LNCAP (cell line): ENCODE measurements around the gene CNTN6.

Source experiments
- TF ChIP-seq, protein P1 (sequence below): fragments of 450-650 bp; IDR thresholded peaks from 2 replicates; pipeline ENCODE4 v1.5.1; 2017; ENCODE audit warnings: mild to moderate bottlenecking

Gene CNTN6

DNA sequence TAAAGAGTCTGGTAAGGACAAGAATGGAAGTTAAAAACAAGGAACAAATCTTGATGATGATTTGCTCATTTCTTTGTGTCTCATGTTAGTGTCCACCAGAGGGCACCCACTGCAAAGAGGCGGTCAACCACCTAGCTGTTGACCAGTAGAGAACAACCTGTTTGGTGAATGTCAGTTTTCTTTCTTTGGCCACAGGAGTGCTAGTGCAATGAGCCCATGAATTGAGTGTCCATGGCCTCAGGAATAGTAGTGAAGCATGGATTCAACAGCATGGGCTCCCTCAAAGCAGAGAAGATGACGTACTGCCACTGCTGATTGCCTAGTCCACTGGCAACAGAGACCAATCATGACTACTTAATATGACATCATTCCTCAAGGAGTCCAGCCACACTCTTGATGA is 10.7 kb upstream of the CNTN6 start:
- TF ChIP-seq, protein P1, sequence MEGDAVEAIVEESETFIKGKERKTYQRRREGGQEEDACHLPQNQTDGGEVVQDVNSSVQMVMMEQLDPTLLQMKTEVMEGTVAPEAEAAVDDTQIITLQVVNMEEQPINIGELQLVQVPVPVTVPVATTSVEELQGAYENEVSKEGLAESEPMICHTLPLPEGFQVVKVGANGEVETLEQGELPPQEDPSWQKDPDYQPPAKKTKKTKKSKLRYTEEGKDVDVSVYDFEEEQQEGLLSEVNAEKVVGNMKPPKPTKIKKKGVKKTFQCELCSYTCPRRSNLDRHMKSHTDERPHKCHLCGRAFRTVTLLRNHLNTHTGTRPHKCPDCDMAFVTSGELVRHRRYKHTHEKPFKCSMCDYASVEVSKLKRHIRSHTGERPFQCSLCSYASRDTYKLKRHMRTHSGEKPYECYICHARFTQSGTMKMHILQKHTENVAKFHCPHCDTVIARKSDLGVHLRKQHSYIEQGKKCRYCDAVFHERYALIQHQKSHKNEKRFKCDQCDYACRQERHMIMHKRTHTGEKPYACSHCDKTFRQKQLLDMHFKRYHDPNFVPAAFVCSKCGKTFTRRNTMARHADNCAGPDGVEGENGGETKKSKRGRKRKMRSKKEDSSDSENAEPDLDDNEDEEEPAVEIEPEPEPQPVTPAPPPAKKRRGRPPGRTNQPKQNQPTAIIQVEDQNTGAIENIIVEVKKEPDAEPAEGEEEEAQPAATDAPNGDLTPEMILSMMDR: peak; percentile 65

DNA sequence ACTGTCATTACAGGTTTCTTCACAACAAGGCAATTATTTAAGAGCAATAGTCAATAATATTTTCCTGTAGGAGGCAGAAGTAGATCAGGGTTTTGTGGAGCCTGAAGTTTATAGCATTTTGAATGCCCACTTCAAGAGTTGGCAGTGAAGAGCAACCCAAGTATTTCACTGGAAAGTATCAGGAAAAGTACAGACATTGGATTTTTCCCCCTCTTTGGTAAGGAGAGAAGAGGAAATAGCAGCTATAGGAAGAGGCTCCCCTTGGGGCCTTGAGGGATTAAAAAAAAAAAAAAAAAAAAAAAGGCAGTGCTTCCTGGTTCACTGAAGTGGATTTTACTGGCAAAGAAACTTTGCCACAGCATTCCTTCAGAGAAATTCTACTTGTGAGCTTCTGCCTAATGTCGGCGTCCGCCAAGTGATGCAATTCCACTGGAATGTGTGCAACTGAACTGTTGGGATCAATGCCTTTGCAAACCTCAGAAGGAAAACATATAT is 5.7 kb upstream of the CNTN6 start:
- TF ChIP-seq, protein P1: 0 out of 2 replicates have a peak, but pooled peaks have one; percentile 10

DNA sequence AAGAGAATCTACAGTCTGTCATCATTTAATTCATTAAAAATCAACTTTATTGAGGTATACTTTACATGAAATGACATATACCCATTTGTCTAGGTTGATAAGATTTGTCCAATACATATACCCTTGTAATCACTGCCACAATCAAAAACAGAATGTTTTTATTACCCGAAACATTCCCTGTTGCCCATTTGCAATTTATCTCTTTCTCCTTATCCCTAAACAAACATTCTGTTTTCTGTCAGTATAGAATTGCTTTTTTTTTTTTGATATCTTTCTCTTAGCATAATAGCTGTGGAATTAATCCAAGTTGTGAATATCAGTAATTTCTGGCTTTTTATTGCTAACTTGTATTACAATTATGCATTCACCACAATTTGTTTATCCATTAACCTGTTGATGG is 4.3 kb upstream of the CNTN6 start:
- TF ChIP-seq, protein P1: no peak

DNA sequence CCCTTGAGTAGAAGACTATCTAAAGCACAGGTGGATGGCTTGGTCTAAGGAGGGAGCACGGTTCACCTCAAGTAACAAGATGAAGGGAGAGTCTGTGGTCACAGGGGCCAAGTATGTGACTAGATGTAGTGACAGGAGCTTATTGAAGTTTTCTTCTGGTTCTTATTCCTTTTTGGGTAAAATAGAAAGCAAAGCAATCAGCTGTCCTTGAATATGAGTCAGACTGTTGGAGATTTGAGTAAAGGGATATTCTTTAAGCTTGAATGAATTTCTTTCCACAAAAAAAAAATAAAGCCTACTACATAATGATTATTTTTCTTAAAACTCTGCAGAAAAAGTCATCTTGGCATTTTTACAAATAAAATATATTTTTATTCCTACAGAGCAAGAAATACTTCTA is 1.5 kb upstream of the CNTN6 start:
- TF ChIP-seq, protein P1: no peak

DNA sequence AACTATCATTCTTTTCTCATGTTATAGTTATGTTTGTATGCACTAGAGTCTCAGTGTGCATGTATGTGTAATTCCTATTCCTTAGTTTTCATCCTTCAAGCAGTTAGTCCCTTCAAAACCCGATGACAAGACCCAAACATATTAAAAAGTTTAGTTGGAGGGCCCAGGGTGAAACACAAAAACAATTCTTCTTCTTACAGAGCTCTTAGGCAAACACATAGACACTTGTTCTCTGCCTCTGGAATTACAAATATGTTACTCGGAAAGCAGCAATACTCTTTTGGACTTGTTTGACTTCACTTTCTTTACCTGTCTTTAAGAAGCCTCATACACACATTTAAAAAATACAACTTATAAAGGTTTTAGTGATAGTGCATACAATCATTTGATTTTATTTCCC is 763 bp upstream of the CNTN6 start:
- TF ChIP-seq, protein P1: no peak

DNA sequence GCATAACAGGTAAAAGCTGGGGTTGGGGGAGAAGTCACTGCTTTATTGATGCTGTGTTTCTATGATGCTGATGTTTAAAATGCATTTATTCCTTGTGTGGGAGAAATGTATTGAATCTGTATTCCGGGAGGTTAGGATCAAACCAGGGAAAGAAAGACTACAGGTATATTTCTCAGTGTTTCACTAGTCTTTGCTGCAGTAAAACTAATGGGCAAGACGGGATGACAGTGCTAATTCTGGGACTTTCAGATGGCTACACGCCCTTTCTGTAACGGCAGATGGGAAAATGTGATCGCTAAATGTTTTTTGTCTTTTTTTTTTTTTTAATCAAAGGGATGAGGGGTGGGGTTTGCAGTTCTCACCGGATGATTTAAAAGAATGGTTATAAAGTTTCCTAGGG is 393 bp downstream of the CNTN6 start:
- TF ChIP-seq, protein P1: no peak

DNA sequence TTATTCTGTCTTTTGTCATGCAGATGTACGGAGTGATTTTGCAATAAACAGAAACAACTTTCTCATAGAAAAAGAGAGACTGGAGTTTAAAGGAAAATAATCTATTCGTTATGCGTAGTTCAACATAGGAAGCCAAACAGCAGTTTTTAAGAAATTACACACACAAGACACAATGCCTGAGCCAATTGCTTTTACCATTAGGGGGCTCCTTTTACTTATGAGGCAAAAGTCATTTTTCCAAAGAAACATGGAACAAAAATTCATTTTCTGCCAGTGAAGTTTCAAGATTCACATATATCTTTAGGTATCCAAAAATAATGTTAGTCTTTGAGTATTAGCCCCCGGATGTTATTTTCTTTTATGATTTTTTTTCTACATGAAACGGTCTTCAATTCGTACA is 10.7 kb downstream of the CNTN6 start:
- TF ChIP-seq, protein P1: no peak

DNA sequence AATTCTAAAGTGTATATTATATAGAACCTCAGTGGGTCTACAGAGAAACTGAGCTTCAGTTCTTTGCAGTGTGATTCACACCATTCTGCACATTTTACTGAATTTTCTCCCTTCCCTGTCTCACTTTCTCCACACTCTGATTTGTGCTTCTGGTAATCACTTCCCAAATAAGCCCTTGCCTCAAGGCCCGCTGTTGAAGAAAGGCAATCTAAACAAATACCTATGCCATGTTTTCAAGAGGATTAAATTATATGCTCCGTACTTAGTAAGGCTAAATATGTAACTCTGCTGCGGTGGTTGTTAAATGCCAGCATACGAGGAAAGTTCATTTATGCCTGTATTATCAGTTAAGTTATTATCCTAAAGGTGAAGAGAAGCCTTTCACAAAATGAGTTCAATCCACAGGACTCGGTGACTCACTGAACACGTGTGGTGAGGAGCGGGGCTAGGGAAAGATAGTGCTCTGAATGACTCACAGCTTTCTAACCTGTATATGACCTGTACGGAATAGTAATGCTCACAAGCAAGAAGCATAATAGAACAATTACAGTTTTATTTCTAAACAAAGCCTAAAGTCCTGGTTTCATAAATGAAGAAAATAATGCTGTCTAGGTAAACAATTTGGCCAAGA is 25.1 kb downstream of the CNTN6 start:
- TF ChIP-seq, protein P1: no peak
